Activated CD4-positive, alpha-beta T cell treated with anti-CD3 and anti-CD28 coated beads, Interleukin-2, amount 10 ng/mL, durations not matched to agents 7 days and 5 days (primary cell): ENCODE results near the gene SLC6A9. TPM values are rescaled to one million over a fixed set of nuclear protein-coding genes. Genes with fewer than 3 reads are reported as not detected.
A peak's percentile ranks its signal among the peaks of the same experiment; 100 is the strongest.

Source experiments
- CTCF ChIA-PET: fragments of 350-600 bp; sonication (Branson Sonifier 250); formaldehyde crosslinking; loops from one replicate; lab custom pipeline; 2021; ENCODE audit warnings: antibody characterized with exemption; lab: Charles Lee
- POLR2A ChIA-PET: fragments of 350-600 bp; sonication (Branson Sonifier 250); formaldehyde crosslinking; loops from one replicate; lab custom pipeline; 2021; ENCODE audit warnings: antibody characterized with exemption; lab: Charles Lee
- DNase-seq: peaks from one replicate; pipeline ENCODE4 v3.0.0-alpha.2; 2020
- H3K27ac Mint-ChIP-seq: one replicate; pipeline ENCODE4 v1.8.0; 2021; ENCODE audit warnings: mild to moderate bottlenecking, moderate library complexity, mixed read lengths
- H3K27me3 Mint-ChIP-seq: one replicate; pipeline ENCODE4 v1.8.0; 2021; ENCODE audit warnings: mixed read lengths
- H3K36me3 Mint-ChIP-seq: one replicate; pipeline ENCODE4 v1.8.0; 2021; ENCODE audit warnings: low read depth, mixed read lengths
- H3K4me1 Mint-ChIP-seq: one replicate; pipeline ENCODE4 v1.8.0; 2021; ENCODE audit warnings: mixed read lengths
- H3K4me3 Mint-ChIP-seq: one replicate; pipeline ENCODE4 v1.8.0; 2021; ENCODE audit warnings: mild to moderate bottlenecking, moderate library complexity, mixed read lengths
- H3K9me3 Mint-ChIP-seq: one replicate; pipeline ENCODE4 v1.8.0; 2021; ENCODE audit warnings: mixed read lengths
- total RNA-seq, 2 experiments: library from RNA; stranded (reverse); gene quantifications; one replicate each; pipeline ENCODE4 v1.2.3, GENCODE V29; 2021

SLC6A9 gene
- total RNA-seq, 2 experiments from 2014 or later: 4.0 to 4.8 TPM

GRCh38 chr1:43976890-43977289, 54.4 kb downstream of the SLC6A9 start:
- no peak overlapping the region for H3K27ac Mint-ChIP-seq
- peaks cover 43% of the 10 kb centered on the region for H3K36me3 Mint-ChIP-seq
- peaks cover 55% of the 10 kb centered on the region for H3K4me1 Mint-ChIP-seq
- POLR2A ChIA-PET: no interaction called here
- CTCF ChIA-PET: interaction anchor here (0.9 to 1.5 kb wide), 2 partner anchors 35 to 42 kb away, joined by 3 to 4 read pairs; no protein-coding TSS in a partner anchor
- no peaks in the 10 kb centered on the region for H3K9me3 Mint-ChIP-seq
- H3K27me3 Mint-ChIP-seq: no peaks in the 10 kb centered on the region
- peak overlapping the region; percentile 84 for H3K4me3 Mint-ChIP-seq
- no peak for DNase-seq

- ChIA-PET CTCF (interaction anchor here (0.9 to 1.4 kb wide), 6 partner anchors 12 to 72 kb away, joined by 3 to 5 read pairs (median 3); no protein-coding TSS in a partner anchor), POLR2A (no interaction called here)
- H3K4me3 Mint-ChIP-seq: peak overlapping the region; percentile 84
- peaks cover 43% of the 10 kb centered on the region for H3K36me3 Mint-ChIP-seq
- no peaks in the 10 kb centered on the region for H3K9me3 Mint-ChIP-seq
- H3K4me1 Mint-ChIP-seq: peaks cover 55% of the 10 kb centered on the region
- H3K27me3 Mint-ChIP-seq: no peaks in the 10 kb centered on the region
- peak overlapping the region; percentile 89 for H3K27ac Mint-ChIP-seq
- DNase-seq: no peak
Measured at GRCh38 chr1:43976045-43976444, 55.2 kb downstream of the SLC6A9 start.

DNA sequence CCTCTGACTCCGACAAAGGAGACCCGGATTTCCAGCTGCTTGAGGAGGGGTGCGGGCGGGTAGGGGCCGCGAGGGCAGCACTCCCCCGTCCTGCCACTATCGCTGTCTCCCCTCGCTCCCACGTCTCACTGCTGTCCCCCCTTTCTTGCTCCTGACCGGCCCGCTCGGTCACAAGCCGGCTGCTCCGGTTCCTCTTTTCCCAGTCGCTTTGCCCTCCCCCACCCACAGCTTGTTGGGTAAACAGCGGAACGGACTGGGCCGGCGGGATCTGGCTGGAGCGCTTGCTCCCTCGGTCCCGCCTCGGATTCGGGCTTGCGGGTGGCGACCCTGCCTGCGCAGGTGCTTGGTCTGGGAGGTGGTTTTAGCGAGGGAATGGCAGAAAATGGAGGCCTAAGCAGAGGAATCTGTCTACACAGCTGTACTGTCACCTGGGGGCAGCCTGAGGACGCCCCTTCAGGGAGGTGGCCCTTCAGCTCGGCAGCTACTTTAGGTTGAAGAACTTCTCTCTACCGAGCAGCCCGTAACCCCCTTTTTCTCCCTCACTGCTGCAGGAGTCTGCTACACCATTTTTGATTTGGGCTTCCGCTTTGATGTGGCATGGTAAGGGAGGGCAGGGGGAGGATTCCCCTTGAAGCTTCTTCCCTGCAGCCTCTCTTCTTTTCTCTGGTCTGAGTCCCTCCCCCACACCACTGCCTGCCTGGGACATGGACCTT, 55.9 kb downstream of the SLC6A9 start:
- Mint-ChIP-seq H3K9me3 (no peaks in the 10 kb centered on the region), H3K27ac (peak overlapping the region; percentile 89), H3K27me3 (no peaks in the 10 kb centered on the region), H3K4me1 (peaks cover 57% of the 10 kb centered on the region), H3K4me3 (peak overlapping the region; percentile 84), H3K36me3 (peaks cover 42% of the 10 kb centered on the region)
- POLR2A ChIA-PET: no interaction called here
- CTCF ChIA-PET: interaction anchor here (1.0 to 1.6 kb wide), 9 partner anchors 11 to 270 kb away, joined by 3 to 5 read pairs (median 3); no protein-coding TSS in a partner anchor
- peak; percentile 63 for DNase-seq

DNA sequence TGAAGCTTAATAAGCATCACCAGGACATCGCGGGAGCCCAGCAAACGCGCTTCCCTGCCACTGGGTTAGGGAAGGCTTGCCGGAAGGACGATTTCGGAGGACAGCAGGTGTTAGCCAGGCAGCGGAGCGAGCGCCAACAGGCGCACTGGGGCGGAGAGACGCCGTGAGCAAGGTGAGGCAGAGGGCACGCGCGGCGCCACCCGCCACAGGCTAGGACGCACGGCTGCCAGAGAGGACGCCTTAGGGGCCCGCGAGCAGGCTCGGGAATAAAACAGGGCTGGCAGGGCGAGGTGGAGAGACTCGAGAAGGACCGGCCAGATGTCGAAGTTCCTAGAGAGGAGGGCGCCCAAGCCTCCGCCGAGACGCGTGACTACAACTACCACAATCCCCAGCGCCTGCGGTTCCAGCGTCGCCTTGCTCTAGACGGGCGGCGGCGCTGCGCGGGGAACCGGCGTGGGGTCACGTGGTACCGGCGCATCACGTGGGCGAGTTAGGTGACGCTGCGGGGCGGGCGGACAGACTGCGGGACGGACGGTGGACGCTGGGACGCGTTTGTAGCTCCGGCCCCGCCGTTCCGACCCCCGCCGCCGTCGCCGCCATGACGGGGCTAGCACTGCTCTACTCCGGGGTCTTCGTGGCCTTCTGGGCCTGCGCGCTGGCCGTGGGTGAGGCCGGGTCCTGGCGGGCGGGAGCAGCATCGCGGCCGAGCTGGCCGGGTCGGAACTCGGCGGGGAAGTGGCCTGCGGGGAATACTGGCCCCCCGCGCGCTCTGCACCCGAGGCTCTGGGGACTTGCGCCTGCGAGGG, 56.6 kb downstream of the SLC6A9 start, which contains the start of gene ATP6V0B:
ATP6V0B (plus strand) TSS at position 518 of the 806 bp plus-strand sequence; CDS start at position 599, 81 bp downstream.
- ChIA-PET CTCF (interaction anchor here (0.5 to 1.6 kb wide), 8 partner anchors 13 to 1212 kb away, joined by 3 to 5 read pairs (median 4); no protein-coding TSS in a partner anchor), POLR2A (no interaction called here)
- H3K27ac Mint-ChIP-seq: peak within 1 kb of the TSS; percentile 89
- peak; percentile 96 for DNase-seq
- H3K4me3 Mint-ChIP-seq: peak within 1 kb of the TSS; percentile 84
- H3K4me1 Mint-ChIP-seq: peaks cover 59% of the 10 kb centered on the region
- H3K27me3 Mint-ChIP-seq: no peaks in the 10 kb centered on the region
- H3K9me3 Mint-ChIP-seq: no peaks in the 10 kb centered on the region
- H3K36me3 Mint-ChIP-seq: peaks cover 40% of the 10 kb centered on the region

- no peaks in the 10 kb centered on the region for H3K9me3 Mint-ChIP-seq
- H3K27ac Mint-ChIP-seq: peak overlapping the region; percentile 89
- no peak for DNase-seq
- CTCF ChIA-PET: interaction anchor here (1.4 to 1.6 kb wide), 3 partner anchors 13 to 28 kb away, joined by 3 to 5 read pairs (median 4); no protein-coding TSS in a partner anchor
- H3K27me3 Mint-ChIP-seq: no peaks in the 10 kb centered on the region
- H3K4me3 Mint-ChIP-seq: peak overlapping the region; percentile 84
- peaks cover 40% of the 10 kb centered on the region for H3K36me3 Mint-ChIP-seq
- H3K4me1 Mint-ChIP-seq: peaks cover 64% of the 10 kb centered on the region
- POLR2A ChIA-PET: no interaction called here
Measured at GRCh38 chr1:43973981-43974442, 57.2 kb downstream of the SLC6A9 start.

- H3K36me3 Mint-ChIP-seq: peaks cover 25% of the 10 kb centered on the region
- POLR2A ChIA-PET: no interaction called here
Measured at GRCh38 chr1:43971336-43971980, 59.8 kb downstream of the SLC6A9 start.

DNA sequence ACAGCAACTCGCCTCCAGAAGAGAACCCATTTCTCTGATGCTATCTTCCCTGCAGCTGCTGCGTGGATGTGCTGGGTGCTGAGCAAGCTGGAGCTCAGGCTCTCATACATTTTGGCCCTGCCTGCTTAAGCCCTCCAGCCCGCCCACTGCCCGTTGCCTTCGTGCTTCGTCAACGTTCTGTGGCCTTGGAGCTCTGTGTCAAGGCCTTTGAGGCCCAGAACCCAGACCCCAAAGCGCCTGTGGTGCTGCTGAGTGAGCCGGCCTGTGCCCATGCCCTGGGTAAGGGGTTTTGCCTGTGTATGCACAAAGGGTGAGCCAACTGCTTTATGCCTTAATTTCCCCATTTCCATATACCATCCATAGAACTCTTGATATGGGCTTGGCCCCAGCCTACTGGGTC, 60.4 kb downstream of the SLC6A9 start:
- POLR2A ChIA-PET: no interaction called here
- Mint-ChIP-seq H3K36me3 (peaks cover 23% of the 10 kb centered on the region), H3K4me3 (peak overlapping the region; percentile 93), H3K4me1 (peaks cover 36% of the 10 kb centered on the region), H3K9me3 (no peaks in the 10 kb centered on the region), H3K27ac (no peak overlapping the region), H3K27me3 (no peaks in the 10 kb centered on the region)
- CTCF ChIA-PET: interaction anchor here (1.2 to 2.5 kb wide), 5 partner anchors 12 to 37 kb away, joined by 3 to 11 read pairs (median 5); no protein-coding TSS in a partner anchor
- DNase-seq: no peak

More at GRCh38 chr1:43971336-43971980, 59.8 kb downstream of the SLC6A9 start:
- Mint-ChIP-seq H3K27me3 (no peaks in the 10 kb centered on the region), H3K4me3 (peak overlapping the region; percentile 93), H3K27ac (no peak overlapping the region), H3K4me1 (peaks cover 41% of the 10 kb centered on the region), H3K9me3 (no peaks in the 10 kb centered on the region)
- DNase-seq: no peak
- CTCF ChIA-PET: interaction anchor here (0.8 to 2.5 kb wide), 4 partner anchors 19 to 37 kb away, joined by 3 to 11 read pairs (median 5); no protein-coding TSS in a partner anchor

GRCh38 chr1:43970502-43970901, 60.8 kb downstream of the SLC6A9 start:
- DNase-seq: no peak
- H3K9me3 Mint-ChIP-seq: no peaks in the 10 kb centered on the region
- POLR2A ChIA-PET: no interaction called here
- H3K4me1 Mint-ChIP-seq: peaks cover 34% of the 10 kb centered on the region
- H3K36me3 Mint-ChIP-seq: peaks cover 20% of the 10 kb centered on the region
- CTCF ChIA-PET: interaction anchor here (1.2 to 2.5 kb wide), 5 partner anchors 12 to 36 kb away, joined by 3 to 11 read pairs (median 5); no protein-coding TSS in a partner anchor
- H3K27me3 Mint-ChIP-seq: no peaks in the 10 kb centered on the region
- peak overlapping the region; percentile 92 for H3K27ac Mint-ChIP-seq
- peak overlapping the region; percentile 93 for H3K4me3 Mint-ChIP-seq

- Mint-ChIP-seq H3K4me3 (peak within 1 kb of the TSS; percentile 93), H3K27ac (peak within 1 kb of the TSS; percentile 92), H3K36me3 (peaks cover 20% of the 10 kb centered on the region), H3K27me3 (no peaks in the 10 kb centered on the region), H3K9me3 (no peaks in the 10 kb centered on the region), H3K4me1 (peaks cover 34% of the 10 kb centered on the region)
- DNase-seq: peak; percentile 98
- CTCF ChIA-PET: interaction anchor here (0.8 to 2.5 kb wide), 6 partner anchors 11 to 36 kb away, joined by 3 to 11 read pairs (median 5); no protein-coding TSS in a partner anchor
- POLR2A ChIA-PET: no interaction called here
Measured at GRCh38 chr1:43969746-43970466, 61.4 kb downstream of the SLC6A9 start, which contains the start of gene DPH2. DPH2 (plus strand) TSS chr1:43970010; CDS start chr1:43970176, 166 bp downstream.

DNA sequence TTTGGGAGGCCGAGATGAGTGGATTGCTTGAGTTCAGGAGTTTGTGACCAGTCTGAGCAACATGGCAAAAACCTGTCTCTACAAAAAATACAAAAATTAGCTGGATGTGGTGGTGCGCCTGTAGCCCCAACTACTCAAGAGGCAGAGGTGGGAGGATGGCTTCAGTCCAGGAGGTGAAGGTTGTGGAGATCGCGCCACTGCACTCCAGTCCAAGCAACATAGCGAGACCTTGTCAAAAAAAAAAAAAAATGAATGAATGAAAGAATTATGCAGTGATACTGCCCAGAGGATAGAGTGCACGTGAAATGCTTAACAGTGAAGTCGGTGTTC, 61.9 kb downstream of the SLC6A9 start:
- Mint-ChIP-seq H3K9me3 (no peaks in the 10 kb centered on the region), H3K36me3 (peaks cover 20% of the 10 kb centered on the region), H3K27ac (peak overlapping the region; percentile 68), H3K4me3 (peak overlapping the region; percentile 93), H3K4me1 (peaks cover 33% of the 10 kb centered on the region), H3K27me3 (no peaks in the 10 kb centered on the region)
- DNase-seq: no peak
- CTCF ChIA-PET: interaction anchor here (0.8 to 2.5 kb wide), 3 partner anchors 20 to 35 kb away, joined by 5 to 11 read pairs (median 7); no protein-coding TSS in a partner anchor
- POLR2A ChIA-PET: no interaction called here

GRCh38 chr1:43968348-43968948, 62.8 kb downstream of the SLC6A9 start:
- ChIA-PET CTCF (interaction anchor here (1.3 kb wide), 1 partner anchor 11 kb away, joined by 3 read pairs; no protein-coding TSS in a partner anchor), POLR2A (no interaction called here)
- peak; percentile 54 for DNase-seq
- Mint-ChIP-seq H3K27ac (no peak overlapping the region), H3K27me3 (no peaks in the 10 kb centered on the region), H3K36me3 (peaks cover 14% of the 10 kb centered on the region), H3K4me1 (peaks cover 24% of the 10 kb centered on the region), H3K9me3 (no peaks in the 10 kb centered on the region), H3K4me3 (no peak overlapping the region)
